GM12891 (cell line): ENCODE results near the gene GRIK4.

Experiments used
- DNase-seq: peaks from one replicate; pipeline ENCODE4 v3.0.0; 2011; ENCODE audit warnings: low spot score; ENCODE audit not compliant: insufficient read length
- FAIRE-seq: peaks from 2 replicates; lab custom pipeline; 2011; peaks lifted over from hg19 to GRCh38; lab: Jason Lieb, UNC
- PAX5 ChIP-seq: IDR thresholded peaks from 2 replicates; pipeline ENCODE4 v1.6.1; 2011; ENCODE audit warnings: low read length, moderate library complexity, mild to moderate bottlenecking; ENCODE audit not compliant: insufficient read depth, severe bottlenecking
- POLR2A ChIP-seq: IDR thresholded peaks from 2 replicates; pipeline ENCODE4 v1.6.1; 2011; ENCODE audit warnings: low read depth, low read length, control low read depth
- POLR2AphosphoS5 ChIP-seq: IDR thresholded peaks from 2 replicates; pipeline ENCODE4 v1.6.1; 2011; ENCODE audit warnings: low read depth, low read length, control low read depth
- POU2F2 ChIP-seq: IDR thresholded peaks from 2 replicates; pipeline ENCODE4 v1.6.1; 2011; ENCODE audit warnings: low read depth, mild to moderate bottlenecking, control low read depth, low read length, moderate library complexity
- SPI1 ChIP-seq: IDR thresholded peaks from 2 replicates; pipeline ENCODE4 v1.6.1; 2011; ENCODE audit warnings: low read depth, low read length, control low read depth
- TAF1 ChIP-seq: IDR thresholded peaks from 2 replicates; pipeline ENCODE4 v1.6.1; 2011; ENCODE audit warnings: low read depth, low read length, control low read depth

GRIK4 gene

GRCh38 chr11:120932305-120932915 is 420.9 kb downstream of the GRIK4 start:
- TF ChIP-seq TAF1: no peak
- no peak for TF ChIP-seq SPI1
- TF ChIP-seq PAX5: no peak
- TF ChIP-seq POLR2A: no peak
- TF ChIP-seq POU2F2: no peak
- TF ChIP-seq POLR2AphosphoS5: no peak
- FAIRE-seq (no peak), DNase-seq (no peak)

- TF ChIP-seq POLR2A: no peak
- no peak for TF ChIP-seq TAF1
- TF ChIP-seq POU2F2: no peak
- no peak for TF ChIP-seq SPI1
- TF ChIP-seq PAX5: no peak
- TF ChIP-seq POLR2AphosphoS5: no peak
- no peak for DNase-seq
- FAIRE-seq: no peak
These were observed 424.8 kb downstream of the GRIK4 start for GRCh38 chr11:120936356-120936755.

GRCh38 chr11:120937501-120937900 is 426.0 kb downstream of the GRIK4 start:
- DNase-seq (no peak), FAIRE-seq (no peak)
- TF ChIP-seq PAX5 (no peak), POLR2AphosphoS5 (no peak), TAF1 (no peak)

GRCh38 chr11:120938260-120938659 is 426.7 kb downstream of the GRIK4 start:
- DNase-seq: no peak
- TF ChIP-seq POLR2A (no peak), POU2F2 (no peak), POLR2AphosphoS5 (no peak), SPI1 (no peak), TAF1 (no peak), PAX5 (no peak)
- no peak for FAIRE-seq

- no peak for FAIRE-seq
- no peak for DNase-seq
- TF ChIP-seq SPI1 (no peak), PAX5 (no peak), POU2F2 (no peak), POLR2A (no peak), TAF1 (no peak), POLR2AphosphoS5 (no peak)
These were observed 428.8 kb downstream of the GRIK4 start for GRCh38 chr11:120940160-120940848.

- no peak for TF ChIP-seq POLR2AphosphoS5
- no peak for TF ChIP-seq POU2F2
- TF ChIP-seq TAF1: no peak
- TF ChIP-seq PAX5: no peak
- TF ChIP-seq SPI1: no peak
- TF ChIP-seq POLR2A: no peak
- FAIRE-seq: no peak
These were observed 429.5 kb downstream of the GRIK4 start for GRCh38 chr11:120941000-120941399.

GRCh38 chr11:120942701-120943100 is 431.2 kb downstream of the GRIK4 start:
- TF ChIP-seq POLR2AphosphoS5 (no peak), TAF1 (no peak), SPI1 (no peak), POLR2A (no peak), POU2F2 (no peak), PAX5 (no peak)
- FAIRE-seq (no peak), DNase-seq (no peak)

More at GRCh38 chr11:120941000-120941399, 429.5 kb downstream of the GRIK4 start:
- DNase-seq: no peak

- no peak for FAIRE-seq
- TF ChIP-seq POLR2A (no peak), POU2F2 (no peak), SPI1 (no peak), POLR2AphosphoS5 (no peak)
- no peak for DNase-seq
These were observed 433.5 kb downstream of the GRIK4 start for GRCh38 chr11:120945042-120945441.

- FAIRE-seq: no peak
- TF ChIP-seq PAX5 (no peak), POU2F2 (no peak), TAF1 (no peak)
- no peak for DNase-seq
These were observed 439.3 kb downstream of the GRIK4 start for GRCh38 chr11:120950880-120951279.
